SJCRH30 (cell line): Measurements from ENCODE around the gene FRS2. TPM values are rescaled to one million over a fixed set of nuclear protein-coding genes. Genes with fewer than 3 reads are reported as not detected.

ENCODE experiments used
- DNase-seq, 2 experiments: peaks; one replicate each; pipeline ENCODE4 v3.0.0-alpha.2; 2015 to 2020
- H3K27ac ChIP-seq: fragments of 250-450 bp; sonication (Bioruptor Pico); 2 replicates; pipeline ENCODE4 v1.5.1; 2020; ENCODE audit warnings: mild to moderate bottlenecking, moderate library complexity
- H3K27me3 ChIP-seq: fragments of 250-450 bp; sonication (Bioruptor Pico); 2 replicates; pipeline ENCODE4 v1.5.1; 2020; ENCODE audit warnings: mild to moderate bottlenecking, moderate library complexity
- H3K36me3 ChIP-seq: fragments of 250-450 bp; sonication (Bioruptor Pico); 2 replicates; pipeline ENCODE4 v1.5.1; 2020; ENCODE audit warnings: mild to moderate bottlenecking, moderate library complexity
- H3K4me1 ChIP-seq: fragments of 250-450 bp; sonication (Bioruptor Pico); 2 replicates; pipeline ENCODE4 v1.5.1; 2020; ENCODE audit warnings: mild to moderate bottlenecking, moderate library complexity
- H3K4me3 ChIP-seq: fragments of 250-450 bp; sonication (Bioruptor Pico); 2 replicates; pipeline ENCODE4 v1.5.1; 2020; ENCODE audit warnings: mild to moderate bottlenecking, moderate library complexity
- H3K9me3 ChIP-seq: fragments of 250-450 bp; sonication (Bioruptor Pico); replicated peaks from 2 replicates; pipeline ENCODE4 v1.5.1; 2020; ENCODE audit warnings: mild to moderate bottlenecking, moderate library complexity
- total RNA-seq: library from RNA; depleted of rRNA; stranded (reverse); fragments of >200 nt; shearing (Covaris generic); gene quantifications from 2 replicates; pipeline ENCODE4 v1.2.3, GENCODE V29; 2014

FRS2 gene
- total RNA-seq, 1 experiment from 2014 or later = 28.4 TPM

GRCh38 chr12:69550569-69551350 lies 80.6 kb downstream of the FRS2 start:
- Histone ChIP-seq H3K36me3 (peaks cover 4% of the 10 kb centered on the region; the same call in 1 of the 2 replicates), H3K27me3 (no peaks in the 10 kb centered on the region), H3K27ac (no peak overlapping the region), H3K4me1 (peaks cover 6% of the 10 kb centered on the region), H3K4me3 (no peak overlapping the region), H3K9me3 (no peaks in the 10 kb centered on the region)
- no peak for DNase-seq

GRCh38 chr12:69553628-69554248 lies 83.5 kb downstream of the FRS2 start:
- Histone ChIP-seq H3K27ac (no peak overlapping the region), H3K4me3 (no peak overlapping the region), H3K4me1 (peaks cover 6% of the 10 kb centered on the region), H3K27me3 (no peaks in the 10 kb centered on the region), H3K36me3 (peaks cover 13% of the 10 kb centered on the region), H3K9me3 (no peaks in the 10 kb centered on the region)
- peak; percentile 19 to 63 for DNase-seq

- Histone ChIP-seq H3K27ac (no peak overlapping the region), H3K4me3 (no peak overlapping the region), H3K36me3 (peaks cover 13% of the 10 kb centered on the region), H3K9me3 (no peaks in the 10 kb centered on the region), H3K27me3 (no peaks in the 10 kb centered on the region), H3K4me1 (peaks cover 6% of the 10 kb centered on the region)
- no peak for DNase-seq
Observed at GRCh38 chr12:69555461-69555860, 85.3 kb downstream of the FRS2 start.

- no peak for DNase-seq
- Histone ChIP-seq H3K9me3 (no peaks in the 10 kb centered on the region), H3K4me3 (no peak overlapping the region), H3K4me1 (peaks cover 6% of the 10 kb centered on the region), H3K36me3 (peaks cover 13% of the 10 kb centered on the region), H3K27ac (no peak overlapping the region), H3K27me3 (no peaks in the 10 kb centered on the region)
Observed at GRCh38 chr12:69556383-69556782, 86.2 kb downstream of the FRS2 start.

- Histone ChIP-seq H3K4me1 (peaks cover 13% of the 10 kb centered on the region), H3K36me3 (no peaks in the 10 kb centered on the region; the same call in 1 of the 2 replicates), H3K27ac (peak overlapping the region; percentile 47), H3K9me3 (no peaks in the 10 kb centered on the region), H3K4me3 (no peak overlapping the region), H3K27me3 (no peaks in the 10 kb centered on the region)
- DNase-seq = peak; percentile 34 to 72
Observed at GRCh38 chr12:69563166-69563762, 93.1 kb downstream of the FRS2 start.

- Histone ChIP-seq H3K27me3 (no peaks in the 10 kb centered on the region), H3K36me3 (peaks cover 12% of the 10 kb centered on the region), H3K4me1 (peaks cover 13% of the 10 kb centered on the region), H3K9me3 (no peaks in the 10 kb centered on the region), H3K27ac (no peak overlapping the region), H3K4me3 (no peak overlapping the region)
- no peak for DNase-seq
Observed at GRCh38 chr12:69566603-69567002, 96.4 kb downstream of the FRS2 start.

- no peaks in the 10 kb centered on the region for H3K4me1 ChIP-seq
- H3K36me3 ChIP-seq = peaks cover 25% of the 10 kb centered on the region
- H3K9me3 ChIP-seq = no peaks in the 10 kb centered on the region
- no peak overlapping the region for H3K4me3 ChIP-seq
- H3K27ac ChIP-seq = no peak overlapping the region
- H3K27me3 ChIP-seq = no peaks in the 10 kb centered on the region
- no peak for DNase-seq
Observed at GRCh38 chr12:69569236-69569635, 99.0 kb downstream of the FRS2 start.

- no peaks in the 10 kb centered on the region for H3K9me3 ChIP-seq
- no peaks in the 10 kb centered on the region for H3K27me3 ChIP-seq
- no peak overlapping the region for H3K4me3 ChIP-seq
- DNase-seq = no peak
- H3K36me3 ChIP-seq = peaks cover 31% of the 10 kb centered on the region
- H3K27ac ChIP-seq = no peak overlapping the region
- no peaks in the 10 kb centered on the region for H3K4me1 ChIP-seq
Observed at GRCh38 chr12:69570000-69570516, 99.9 kb downstream of the FRS2 start.

GRCh38 chr12:69570545-69571399 lies 100.6 kb downstream of the FRS2 start:
- DNase-seq = peak; percentile 51 to 74
- Histone ChIP-seq H3K27me3 (no peaks in the 10 kb centered on the region), H3K27ac (no peak overlapping the region), H3K36me3 (peaks cover 33% of the 10 kb centered on the region), H3K4me1 (no peaks in the 10 kb centered on the region), H3K4me3 (no peak overlapping the region), H3K9me3 (no peaks in the 10 kb centered on the region)

GRCh38 chr12:69575346-69575745 lies 105.2 kb downstream of the FRS2 start:
- Histone ChIP-seq H3K27me3 (no peaks in the 10 kb centered on the region), H3K27ac (no peak overlapping the region), H3K9me3 (no peaks in the 10 kb centered on the region), H3K4me1 (no peaks in the 10 kb centered on the region), H3K4me3 (no peak overlapping the region), H3K36me3 (peaks cover 33% of the 10 kb centered on the region)
- no peak for DNase-seq

GRCh38 chr12:69578283-69578682 lies 108.1 kb downstream of the FRS2 start:
- H3K4me1 ChIP-seq = no peaks in the 10 kb centered on the region
- no peak overlapping the region for H3K27ac ChIP-seq
- H3K36me3 ChIP-seq = peaks cover 18% of the 10 kb centered on the region
- no peaks in the 10 kb centered on the region for H3K9me3 ChIP-seq
- DNase-seq = no peak
- H3K4me3 ChIP-seq = no peak overlapping the region
- H3K27me3 ChIP-seq = no peaks in the 10 kb centered on the region

GRCh38 chr12:69579029-69579428 lies 108.8 kb downstream of the FRS2 start:
- H3K4me3 ChIP-seq = no peak overlapping the region
- no peak overlapping the region for H3K27ac ChIP-seq
- DNase-seq = no peak
- H3K4me1 ChIP-seq = no peaks in the 10 kb centered on the region
- no peaks in the 10 kb centered on the region for H3K9me3 ChIP-seq
- no peaks in the 10 kb centered on the region for H3K27me3 ChIP-seq
- peaks cover 14% of the 10 kb centered on the region for H3K36me3 ChIP-seq

GRCh38 chr12:69580074-69580473 lies 109.9 kb downstream of the FRS2 start:
- no peaks in the 10 kb centered on the region for H3K27me3 ChIP-seq
- no peak overlapping the region for H3K4me3 ChIP-seq
- H3K9me3 ChIP-seq = no peaks in the 10 kb centered on the region
- DNase-seq = no peak
- H3K4me1 ChIP-seq = no peaks in the 10 kb centered on the region
- peaks cover 6% of the 10 kb centered on the region for H3K36me3 ChIP-seq
- no peak overlapping the region for H3K27ac ChIP-seq

GRCh38 chr12:69583203-69583602 lies 113.0 kb downstream of the FRS2 start:
- Histone ChIP-seq H3K36me3 (peaks cover 22% of the 10 kb centered on the region), H3K4me1 (no peaks in the 10 kb centered on the region; the same call in 1 of the 2 replicates), H3K4me3 (no peak overlapping the region), H3K27ac (no peak overlapping the region), H3K27me3 (no peaks in the 10 kb centered on the region), H3K9me3 (no peaks in the 10 kb centered on the region)
- DNase-seq = peak; percentile 31 to 51
